T-helper 2 cell treated with Interferon-gamma antibody and Interleukin-4, amounts not matched to agents 100 ng/mL and 5 ng/mL, for 36 hours (primary cell): ENCODE data around the gene RAP1B. TPM values are rescaled to one million over a fixed set of nuclear protein-coding genes. Genes with fewer than 3 reads are reported as not detected.

ENCODE experiments used
- intact Hi-C: fragments of 100-400 bp; cut with micrococcal nuclease; formaldehyde crosslinking; loops from one replicate; pipeline ENCODE4 v1.15.1; 2023
- total RNA-seq: library from RNA; stranded (reverse); gene quantifications from 2 replicates; pipeline ENCODE4 v1.2.3, GENCODE V29; 2022

Gene RAP1B
- total RNA-seq, 1 donor from 2014 or later: 201 TPM

DNA sequence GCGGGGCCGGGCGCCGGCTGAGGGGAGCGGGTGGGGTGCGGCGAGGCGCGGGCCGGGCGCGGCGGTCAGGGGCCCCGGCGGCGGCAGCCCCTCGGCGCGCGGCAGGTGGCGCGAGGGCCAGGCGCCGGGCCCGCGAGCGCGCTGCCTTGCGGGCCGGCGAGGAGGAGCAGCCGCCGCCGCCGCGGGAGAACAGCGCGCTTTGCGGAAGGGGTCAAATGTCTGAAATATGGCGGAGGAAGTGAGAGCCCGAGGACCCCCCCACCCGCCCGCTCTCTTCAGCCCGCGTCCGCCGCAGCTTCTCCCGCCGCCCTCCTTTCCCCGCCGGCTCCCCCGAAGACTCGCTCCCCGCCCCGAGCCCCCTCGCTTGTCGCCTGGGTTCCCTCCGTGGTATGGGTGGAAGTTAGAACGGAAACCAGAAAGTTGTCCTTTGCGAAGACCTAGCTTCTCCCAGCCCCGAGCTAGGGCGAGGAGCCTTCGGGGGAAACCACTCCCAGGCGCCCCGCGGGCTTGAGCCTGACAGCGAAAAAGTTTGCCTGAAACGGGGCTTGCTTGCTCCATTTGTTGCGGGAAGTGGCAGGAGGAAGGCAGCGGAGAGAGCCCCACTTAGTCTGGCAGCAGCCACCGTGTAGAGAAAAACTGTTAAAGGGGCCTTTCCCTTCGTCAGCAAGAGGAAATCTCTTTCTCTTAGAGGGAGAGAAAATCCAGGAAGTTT lies 551 bp downstream of the RAP1B start:
- intact Hi-C loops: loop anchor here (2.0 to 5.0 kb wide), 6 partner anchors 136 to 1342 kb away; partner anchors contain the start of genes CAND1, CCT2, MDM1 and SLC35E3

DNA sequence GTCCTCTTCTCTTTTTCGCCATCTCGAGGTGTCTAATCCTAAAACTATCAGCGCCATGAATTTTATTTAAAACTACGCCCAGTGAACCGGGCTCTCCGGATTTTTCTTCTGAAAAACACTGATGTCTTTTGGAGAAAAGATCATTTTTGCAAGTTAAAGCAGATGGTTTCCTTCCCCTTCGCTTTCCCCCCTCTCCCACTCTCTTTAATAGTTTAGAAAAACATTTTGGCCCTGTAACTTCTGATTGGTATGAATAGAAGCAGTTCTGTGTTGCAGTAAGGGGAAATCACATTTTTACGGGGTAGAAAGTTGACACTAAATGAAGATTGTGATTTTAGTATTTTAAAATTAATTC lies 1.1 kb downstream of the RAP1B start:
- intact Hi-C loops: loop anchor here (1.0 to 5.0 kb wide), 7 partner anchors 64 to 1343 kb away; partner anchors contain the start of genes CAND1, CCT2, MDM1 and SLC35E3

DNA sequence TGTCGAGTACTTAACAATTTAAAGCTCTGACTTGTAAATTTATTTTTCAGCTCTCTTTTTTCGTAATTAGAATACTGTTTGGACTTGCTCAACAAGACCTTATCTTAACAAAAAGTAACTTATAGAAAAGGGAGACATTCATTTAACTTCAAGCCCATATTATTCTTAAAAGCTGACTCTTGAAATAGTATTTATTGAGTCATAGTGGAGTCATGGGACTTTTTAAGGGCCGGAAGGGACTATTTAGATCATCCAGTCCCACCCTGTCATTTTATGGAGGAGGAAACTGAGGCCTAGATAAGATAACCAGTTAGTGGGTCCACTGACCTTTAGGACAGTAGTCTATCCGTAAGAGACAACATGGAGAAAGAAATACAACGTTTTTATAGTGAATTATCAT lies 1.5 kb downstream of the RAP1B start:
- intact Hi-C loops: loop anchor here (1.0 to 5.0 kb wide), 2 partner anchors 63 to 975 kb away; partner anchors contain the start of gene CCT2

DNA sequence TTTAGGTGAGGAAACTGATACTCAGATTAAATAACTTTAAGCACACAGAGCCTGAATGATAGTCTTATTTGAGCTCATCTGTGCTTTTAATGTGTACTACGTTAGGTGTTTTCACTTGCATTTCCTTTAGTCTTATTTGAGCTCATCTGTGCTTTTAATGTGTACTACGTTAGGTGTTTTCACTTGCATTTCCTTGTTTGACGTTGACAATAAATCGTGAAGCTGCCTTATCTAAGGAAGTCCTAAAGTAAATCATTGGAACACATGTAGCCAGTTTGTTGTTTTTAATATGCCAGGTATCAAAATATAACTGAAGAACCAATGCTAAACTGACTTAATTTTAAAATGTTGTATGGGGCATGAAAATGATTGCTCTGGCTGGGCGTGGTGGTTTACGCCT lies 2.0 kb downstream of the RAP1B start:
- intact Hi-C loops: loop anchor here (1.0 to 5.0 kb wide), 2 partner anchors 63 to 975 kb away; partner anchors contain the start of gene CCT2

DNA sequence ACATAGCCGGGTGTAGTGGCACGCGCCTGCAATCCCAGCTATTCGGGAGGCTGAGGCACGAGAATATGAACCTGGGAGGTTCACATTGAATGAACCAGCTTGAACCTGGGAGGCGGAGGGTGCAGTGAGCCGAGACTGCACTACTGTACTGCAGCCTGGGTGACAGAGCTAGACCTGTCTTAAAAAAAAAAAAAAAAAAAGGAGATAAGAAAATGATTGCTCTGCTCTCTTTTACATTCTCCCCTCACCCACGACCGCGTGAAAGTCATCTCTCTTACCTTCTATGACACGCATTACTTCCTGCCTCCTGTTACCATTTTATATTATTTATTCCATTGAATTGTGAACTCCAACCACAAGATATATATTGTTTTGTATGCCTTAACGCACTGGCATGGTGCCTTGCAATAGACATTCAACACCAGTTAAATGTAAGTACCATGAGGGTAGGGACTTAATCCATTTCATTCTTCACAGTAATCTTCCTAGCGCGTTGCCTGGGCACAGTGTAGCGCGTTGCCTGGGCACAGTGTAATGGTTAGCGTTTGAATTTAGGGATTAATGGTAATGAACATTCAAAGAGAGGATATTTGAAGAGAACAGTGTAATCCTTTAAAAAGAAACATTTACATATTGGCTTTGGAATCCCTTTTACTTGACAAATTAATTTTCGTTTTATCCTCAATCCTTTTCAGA lies 2.7 kb downstream of the RAP1B start:
- intact Hi-C loops: loop anchor here (5.0 kb wide), 1 partner anchor 974 kb away; the partner anchor contains the start of gene CCT2

DNA sequence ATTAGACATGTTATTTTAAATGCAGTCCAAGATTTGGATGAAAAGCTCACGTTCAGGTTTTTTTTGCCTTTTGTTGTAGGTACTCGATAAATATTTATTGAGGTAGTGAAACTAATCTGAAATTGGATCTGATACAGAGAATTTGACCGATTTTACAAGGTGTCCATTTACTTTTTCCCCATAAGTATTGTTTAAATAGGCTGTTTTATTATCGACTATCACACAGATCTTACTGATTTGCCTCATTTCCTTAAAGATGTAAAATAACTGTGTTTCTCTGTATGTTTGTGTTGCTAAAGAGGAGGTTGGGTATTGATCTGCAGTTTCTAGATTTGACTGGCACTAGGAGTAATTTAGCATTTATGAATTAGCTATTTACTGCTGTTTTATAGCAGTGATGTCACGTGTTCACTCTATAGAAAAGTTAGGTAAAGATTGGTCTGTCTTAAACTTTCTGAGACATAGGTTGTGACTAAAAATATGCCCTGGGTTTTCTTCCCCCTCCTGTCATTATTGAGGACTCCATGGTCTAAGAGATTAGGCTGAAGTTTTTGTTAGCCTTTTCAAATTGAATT lies 3.5 kb downstream of the RAP1B start:
- intact Hi-C loops: loop anchor here (2.0 to 5.0 kb wide), 2 partner anchors 131 to 973 kb away; partner anchors contain the start of gene CCT2

DNA sequence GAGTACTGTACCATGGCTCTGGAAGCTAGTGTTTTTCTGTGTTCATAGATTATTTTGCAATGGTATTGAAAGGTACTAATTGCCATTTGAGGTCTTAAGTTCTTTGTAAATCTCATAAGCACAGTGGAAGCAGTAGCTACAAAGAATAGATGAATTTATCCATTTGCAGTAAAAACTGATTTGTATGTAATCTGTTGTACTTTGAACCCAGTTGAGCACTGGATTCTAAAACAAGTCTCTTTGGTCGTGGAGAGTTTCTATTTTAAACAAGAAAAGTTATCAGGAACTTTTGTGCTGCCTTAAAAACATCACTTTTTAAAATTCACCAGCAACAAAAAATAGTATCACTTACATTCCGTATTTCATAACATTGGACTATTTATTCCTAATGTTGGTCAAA lies 4.1 kb downstream of the RAP1B start:
- intact Hi-C loops: loop anchor here (2.0 to 5.0 kb wide), 2 partner anchors 132 to 973 kb away; partner anchors contain the start of gene CCT2

DNA sequence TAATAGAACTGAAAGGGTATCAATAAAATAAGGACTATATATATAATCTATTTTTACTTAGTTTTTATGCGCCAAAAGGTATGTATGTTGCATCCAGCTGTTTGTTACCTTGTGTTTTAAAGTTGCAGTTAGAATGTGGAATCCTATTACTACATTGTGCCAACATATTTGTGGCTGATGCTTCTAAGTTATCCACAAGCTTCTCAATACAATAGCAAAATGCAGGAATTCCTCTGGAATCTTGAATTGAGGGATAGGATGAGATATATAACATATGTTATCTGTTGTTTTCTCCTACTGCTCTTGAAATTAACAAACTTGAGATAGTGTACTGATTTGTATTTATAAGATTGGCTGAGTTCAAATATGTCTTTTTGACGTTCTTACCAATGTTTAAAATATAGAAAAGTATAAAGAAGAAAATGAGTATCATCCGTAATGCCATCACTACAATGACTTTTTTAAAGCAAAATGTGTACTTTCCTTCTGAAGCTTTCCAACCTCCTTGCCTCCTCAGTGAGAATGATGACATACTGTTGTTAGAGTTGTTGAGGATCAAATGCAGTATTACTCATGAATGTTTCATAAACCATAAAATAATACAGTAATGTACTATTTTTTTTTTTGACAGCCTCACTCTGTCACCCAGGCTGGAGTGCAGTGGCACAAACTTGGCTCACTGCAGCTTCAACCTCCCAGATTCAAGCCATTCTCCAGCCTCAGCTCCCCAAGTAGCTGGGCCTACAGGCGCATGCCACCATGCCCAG lies 6.6 kb downstream of the RAP1B start:
- intact Hi-C loops: no loop called here

DNA sequence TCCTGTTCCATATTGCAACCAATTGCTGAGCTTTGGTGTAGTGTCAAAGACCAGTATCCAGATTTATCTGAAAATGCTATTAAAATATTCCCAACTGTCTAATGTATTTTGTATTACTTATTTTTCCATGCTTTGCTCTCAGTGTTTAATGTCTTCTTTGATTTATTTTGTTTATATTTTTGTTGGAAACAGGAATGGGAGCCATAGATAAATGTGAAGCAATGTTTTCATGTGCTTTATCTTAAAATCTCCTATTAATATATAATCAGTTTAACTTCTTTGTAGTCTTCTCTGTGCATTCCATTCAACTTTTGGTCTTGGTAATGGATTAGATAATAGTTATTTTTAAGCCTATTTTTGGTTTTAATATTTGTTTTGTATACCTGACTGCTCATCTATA lies 8.8 kb downstream of the RAP1B start:
- intact Hi-C loops: no loop called here

DNA sequence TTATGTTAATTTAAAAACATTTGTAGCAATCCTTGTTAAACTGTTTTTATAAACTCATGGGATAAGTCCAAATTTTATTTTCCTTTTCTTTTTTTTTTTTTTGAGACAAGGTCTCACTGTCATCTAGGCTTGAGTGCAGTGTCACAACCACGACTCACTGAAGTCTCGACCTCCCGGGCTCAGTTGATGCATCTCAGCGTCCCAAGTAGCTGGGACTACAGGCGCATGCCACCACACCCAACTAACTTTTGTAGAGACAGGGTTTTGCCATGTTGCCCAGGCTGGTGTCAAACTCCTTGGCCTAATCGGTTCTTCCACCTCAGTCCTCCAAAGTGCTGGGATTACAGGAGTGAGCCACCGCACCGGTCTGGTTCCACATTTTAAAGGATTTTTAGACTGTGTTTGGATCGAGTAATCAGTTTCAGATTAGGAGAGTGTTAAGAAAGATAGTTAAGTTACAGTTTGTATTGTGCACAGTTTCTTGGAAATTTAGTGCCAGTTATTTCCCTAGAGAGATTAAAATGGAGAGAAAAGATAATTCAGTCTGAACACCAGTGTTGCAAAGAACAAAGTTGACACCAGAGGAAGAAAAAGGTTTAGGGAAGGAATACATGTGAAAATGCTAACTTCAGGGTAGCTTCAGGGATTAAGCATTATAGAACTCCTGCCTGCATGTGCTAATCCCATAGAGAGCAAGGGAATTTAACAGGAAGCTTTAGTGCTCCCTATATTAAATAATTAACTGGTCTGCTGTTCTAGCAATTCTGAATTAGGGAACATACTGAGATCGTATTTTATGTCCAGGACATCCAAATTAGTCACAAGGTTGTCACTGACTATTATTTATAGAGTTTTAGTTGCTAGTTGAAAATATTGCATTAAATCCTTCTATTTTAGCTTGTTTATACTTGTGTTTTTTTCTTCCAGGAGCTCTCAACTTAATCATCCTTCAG lies 10.1 kb downstream of the RAP1B start:
- intact Hi-C loops: no loop called here

DNA sequence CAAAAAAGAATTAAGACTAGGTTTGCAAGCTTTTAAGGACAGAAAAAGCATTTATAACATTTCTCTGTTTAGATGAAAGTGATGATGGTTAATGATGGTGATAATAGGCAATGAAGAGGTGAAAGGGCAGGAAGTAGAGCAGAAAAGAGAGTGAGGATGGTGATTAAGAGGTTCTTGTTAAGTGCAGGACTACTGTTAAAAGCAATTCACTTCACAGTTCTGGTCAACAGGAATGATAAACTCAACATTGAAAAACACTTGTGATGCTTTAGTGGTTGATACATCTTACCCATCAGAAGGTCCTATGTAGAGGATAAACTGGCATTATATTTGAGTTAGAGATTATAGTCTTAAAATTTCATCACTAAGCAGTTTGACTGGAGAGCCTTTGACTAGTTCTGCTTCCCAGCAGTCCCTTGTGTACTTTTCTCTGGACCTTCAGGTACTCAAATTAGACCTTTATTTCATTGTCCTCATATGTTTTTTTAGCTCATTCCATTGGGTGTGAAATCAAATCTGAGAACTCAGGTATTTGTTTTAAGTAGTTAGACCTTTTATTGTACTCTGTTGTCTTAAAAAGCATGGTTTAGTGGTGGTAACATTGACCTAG lies 10.9 kb downstream of the RAP1B start:
- intact Hi-C loops: no loop called here

DNA sequence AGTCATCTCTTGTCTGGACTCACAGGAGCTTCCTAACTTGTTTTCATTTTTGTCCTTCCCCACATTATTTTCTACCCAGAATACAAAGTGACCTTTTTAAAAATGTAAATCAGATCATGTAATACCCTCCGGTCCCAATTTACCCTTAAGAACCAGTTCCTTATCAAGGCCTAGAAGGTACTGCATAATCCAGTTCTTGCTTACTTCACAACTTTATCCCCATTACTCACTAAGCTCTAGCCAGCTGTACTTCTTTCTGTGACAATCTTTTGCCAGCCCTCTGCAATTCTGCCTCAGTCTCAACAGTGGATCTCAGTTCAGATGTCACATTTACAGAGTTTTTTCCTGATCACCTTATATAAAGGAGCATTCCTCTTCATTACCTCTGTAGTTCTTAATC lies 11.6 kb downstream of the RAP1B start:
- intact Hi-C loops: no loop called here

DNA sequence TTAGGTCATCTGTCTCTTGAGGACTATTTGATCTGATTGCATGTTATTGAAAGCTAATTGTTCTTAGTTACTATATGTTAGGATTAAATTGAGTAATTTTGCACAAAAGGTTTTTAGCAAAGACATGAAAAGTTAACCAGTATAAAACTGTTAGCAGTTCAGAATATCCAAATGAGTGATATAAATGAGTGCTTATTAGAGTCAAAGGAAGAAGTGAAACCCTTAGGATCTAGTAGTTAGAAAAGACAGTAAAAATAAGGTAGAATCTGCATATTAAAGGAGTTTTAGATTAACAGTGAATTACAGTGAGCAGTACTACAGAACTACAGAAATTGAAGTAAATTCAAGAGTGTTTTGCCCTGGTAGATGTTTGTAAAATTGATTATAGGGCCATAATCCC lies 12.4 kb downstream of the RAP1B start:
- intact Hi-C loops: no loop called here

DNA sequence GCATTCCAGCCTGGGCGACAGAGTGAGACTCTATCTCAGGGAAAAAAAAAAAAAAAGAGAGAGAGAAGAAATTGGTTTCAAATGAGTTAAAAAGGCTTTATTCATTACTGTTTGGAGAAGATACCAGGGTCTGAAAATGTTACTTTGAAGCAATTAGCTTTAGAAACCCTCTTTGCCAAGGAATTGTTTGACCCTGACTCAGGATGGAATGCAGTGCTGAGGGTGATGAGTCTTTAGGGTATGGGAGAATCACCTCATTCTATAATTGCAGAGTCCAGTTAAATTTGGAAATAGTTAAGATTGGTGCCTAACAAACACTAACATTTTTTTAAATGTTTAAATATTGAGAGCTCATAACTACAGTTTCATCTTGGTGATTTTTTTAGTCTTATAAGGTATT lies 13.3 kb downstream of the RAP1B start:
- intact Hi-C loops: no loop called here

DNA sequence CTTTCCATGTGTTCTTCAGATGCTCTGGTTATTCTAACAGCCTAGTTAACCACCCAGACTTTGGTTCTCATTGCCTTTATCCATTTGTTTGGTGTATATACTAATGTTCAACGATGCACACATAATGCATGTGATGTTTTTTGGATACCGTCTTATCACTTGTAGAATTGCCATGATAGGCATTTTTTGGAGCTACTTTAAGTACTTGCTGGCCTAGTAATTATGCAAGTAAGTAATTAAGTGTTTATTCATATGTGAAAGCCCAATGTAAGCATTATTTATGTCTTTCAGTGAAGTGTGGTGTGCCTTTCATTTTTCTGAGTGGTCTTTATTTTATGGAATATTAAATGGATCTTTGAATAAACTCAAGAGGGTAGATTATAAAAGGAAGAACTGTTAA lies 14.2 kb downstream of the RAP1B start:
- intact Hi-C loops: no loop called here

DNA sequence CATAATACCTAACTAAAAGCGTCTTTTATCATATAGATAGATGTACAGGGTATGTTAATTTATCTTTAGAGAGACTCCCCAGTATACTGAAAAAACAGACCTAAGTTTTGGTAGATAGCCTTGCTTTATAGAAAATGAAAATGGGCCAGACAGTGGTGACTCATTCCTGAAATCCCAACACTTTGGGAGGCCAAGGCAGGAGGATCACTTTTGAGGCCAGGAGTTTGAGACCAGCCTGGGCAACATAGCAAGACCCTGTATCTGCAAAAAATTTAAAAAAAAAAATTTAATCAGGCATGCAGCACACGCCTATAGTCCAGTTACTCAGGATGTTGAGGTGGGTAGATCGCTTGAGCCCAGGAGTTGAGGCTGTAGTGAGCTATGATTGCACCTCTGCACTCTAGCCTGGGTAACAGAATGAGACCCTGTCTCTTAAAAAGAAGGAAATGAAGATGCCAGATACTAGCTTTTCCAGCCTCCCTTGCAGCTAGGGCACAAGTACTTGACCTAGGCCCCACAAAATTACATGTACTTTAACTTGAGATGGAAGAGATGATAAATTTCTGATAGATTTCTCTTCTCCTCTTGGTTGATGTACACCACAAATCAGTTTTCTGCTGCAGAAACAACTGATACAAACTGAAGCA lies 17.1 kb downstream of the RAP1B start:
- intact Hi-C loops: no loop called here

DNA sequence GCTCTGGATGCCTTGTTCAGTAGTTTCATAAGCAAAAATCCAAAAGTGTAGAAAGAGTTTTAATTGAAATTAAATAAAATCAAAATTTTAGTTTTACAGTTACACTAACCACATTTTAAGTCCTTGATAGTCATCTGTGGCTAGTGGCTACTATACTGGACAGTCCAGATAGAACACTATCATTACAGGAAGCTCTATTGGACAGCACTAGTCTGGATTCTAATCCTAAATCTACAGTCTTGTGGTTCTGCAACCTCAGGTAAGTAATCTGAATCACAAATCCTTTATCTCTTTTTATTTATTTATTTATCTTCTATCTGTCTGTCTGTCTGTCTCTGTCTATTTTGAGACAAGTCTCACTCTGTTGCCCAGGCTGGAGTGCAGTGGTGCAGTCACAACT lies 18.0 kb downstream of the RAP1B start:
- intact Hi-C loops: no loop called here

DNA sequence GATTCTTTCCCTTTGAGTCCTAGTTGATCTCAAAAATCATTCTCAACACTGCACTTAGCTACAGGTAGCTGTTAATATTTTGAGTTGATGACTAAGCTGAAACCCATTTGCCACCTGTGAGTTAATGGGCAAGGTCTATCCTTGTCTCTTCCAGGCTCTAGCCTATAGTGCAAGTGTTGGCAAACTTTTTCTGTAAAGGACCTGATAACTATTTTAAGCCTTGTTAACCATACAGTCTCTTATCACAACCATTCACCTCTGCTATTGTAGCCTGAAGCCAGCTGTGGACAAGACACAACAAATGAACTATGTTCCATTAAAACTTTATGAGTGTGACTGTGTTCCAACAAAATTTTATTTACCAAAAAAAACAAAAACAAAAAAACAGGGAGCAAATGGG lies 19.4 kb downstream of the RAP1B start:
- intact Hi-C loops: loop anchor here (5.0 kb wide), 1 partner anchor 178 kb away; no protein-coding TSS in a partner anchor

DNA sequence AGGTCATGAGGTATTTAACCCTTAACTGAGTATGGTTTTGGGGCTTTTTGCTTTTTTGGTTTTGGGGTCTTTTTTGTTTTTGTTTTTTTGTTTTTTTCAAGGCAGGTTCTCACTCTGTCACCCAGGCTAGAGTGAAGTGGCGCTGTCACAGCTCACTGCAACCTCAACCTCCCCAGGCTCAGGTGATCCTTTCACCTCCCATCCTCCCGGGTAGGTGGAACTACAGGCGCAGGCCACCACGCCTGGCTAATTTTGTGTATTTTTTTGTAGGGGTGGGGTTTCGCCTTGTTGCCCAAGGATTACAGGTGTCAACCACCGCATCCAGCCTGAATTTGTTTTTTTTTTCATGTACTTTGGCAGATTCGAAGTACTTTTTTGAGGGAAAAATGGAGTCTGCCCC lies 19.9 kb downstream of the RAP1B start:
- intact Hi-C loops: loop anchor here (5.0 kb wide), 1 partner anchor 178 kb away; no protein-coding TSS in a partner anchor
